NCI-H2227 treated with DMSO at 0.1 percent for 48 hours (cell line): ENCODE results near the gene CALD1.
"Not testable (repeated sequence)": the region's sequence is repeated elsewhere in the genome, so short reads cannot be mapped to it uniquely, and the experiment has no call there.

Experiments
- DNase-seq: peaks from one replicate; lab custom pipeline; 2025; lab: John Stamatoyannopoulos, UW

Gene CALD1

DNA sequence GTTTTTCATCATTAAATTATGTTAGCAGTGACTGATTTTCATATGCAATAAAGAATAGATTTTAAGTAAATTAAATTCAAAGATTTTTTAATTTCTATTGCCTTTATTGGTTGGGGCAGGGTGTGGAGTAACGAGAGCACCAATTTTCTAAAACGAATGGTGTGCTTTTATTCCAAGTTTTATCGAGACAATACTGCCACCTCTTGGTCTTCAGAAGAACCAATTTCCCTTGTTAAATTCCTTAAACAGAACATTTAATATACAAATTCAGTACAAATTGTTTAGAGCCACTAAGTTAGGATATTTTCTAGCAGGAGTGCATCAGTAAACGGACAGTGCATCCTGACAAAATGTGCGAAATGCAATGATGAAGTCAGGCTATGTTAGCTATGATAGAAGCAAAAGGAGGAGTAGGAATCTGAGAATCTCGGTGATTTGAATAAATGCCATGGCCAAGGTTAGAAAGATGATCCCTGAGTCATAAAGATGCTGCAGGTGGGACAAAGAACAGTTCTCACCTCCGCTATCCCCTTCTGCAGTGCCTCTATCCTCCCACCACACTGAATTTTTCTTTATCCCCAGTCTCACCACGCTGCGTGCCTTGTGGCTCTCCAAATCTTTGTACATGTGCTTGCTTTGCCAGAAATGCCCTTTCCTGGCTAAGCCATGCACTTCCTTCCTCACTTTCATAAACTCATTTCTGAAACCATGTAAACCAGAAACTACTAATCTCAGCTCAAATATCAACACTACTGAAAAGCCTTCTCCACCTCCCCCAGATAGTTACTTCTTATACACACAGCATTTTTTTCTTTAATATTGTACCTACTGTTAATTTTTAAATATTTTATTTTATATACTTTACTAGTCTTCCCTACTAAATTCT, 175.0 kb downstream of the CALD1 start:
- DNase-seq, result peak; percentile 51

DNA sequence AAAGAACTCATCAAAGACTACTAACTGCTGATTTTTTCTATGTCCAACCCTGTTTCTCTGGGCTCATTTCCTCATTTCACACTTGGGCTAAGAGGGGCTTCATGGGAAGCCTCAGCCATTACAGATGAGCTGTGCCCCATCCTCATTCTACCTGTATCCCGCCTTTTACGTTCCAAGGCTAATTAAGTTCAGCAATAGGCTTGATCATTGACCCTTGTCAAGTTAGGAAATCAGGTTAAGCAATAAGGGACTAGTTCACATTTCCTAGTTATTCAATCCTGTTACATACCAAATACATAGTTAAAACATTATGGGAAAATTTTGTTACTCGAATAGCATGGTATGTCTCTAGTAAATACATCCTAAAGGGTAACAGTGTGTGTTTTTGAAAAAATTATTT, 177.6 kb downstream of the CALD1 start:
- DNase-seq, result no peak

DNA sequence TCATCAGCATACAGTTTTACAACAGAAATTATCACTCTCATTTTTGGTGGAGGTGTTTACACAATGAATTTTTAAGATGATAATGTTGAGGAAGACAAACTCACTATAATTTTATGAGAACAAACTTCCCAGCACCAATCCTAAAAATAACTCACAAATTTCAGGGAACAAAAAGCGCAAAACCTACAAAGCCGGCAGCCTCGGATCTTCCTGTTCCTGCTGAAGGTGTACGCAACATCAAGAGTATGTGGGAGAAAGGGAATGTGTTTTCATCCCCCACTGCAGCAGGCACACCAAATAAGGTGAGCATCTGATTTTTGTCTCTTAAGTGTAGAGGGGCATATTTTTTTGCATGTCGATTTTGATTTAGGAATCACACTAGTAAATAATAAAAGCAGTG, 180.4 kb downstream of the CALD1 start:
- DNase-seq, result no peak

DNA sequence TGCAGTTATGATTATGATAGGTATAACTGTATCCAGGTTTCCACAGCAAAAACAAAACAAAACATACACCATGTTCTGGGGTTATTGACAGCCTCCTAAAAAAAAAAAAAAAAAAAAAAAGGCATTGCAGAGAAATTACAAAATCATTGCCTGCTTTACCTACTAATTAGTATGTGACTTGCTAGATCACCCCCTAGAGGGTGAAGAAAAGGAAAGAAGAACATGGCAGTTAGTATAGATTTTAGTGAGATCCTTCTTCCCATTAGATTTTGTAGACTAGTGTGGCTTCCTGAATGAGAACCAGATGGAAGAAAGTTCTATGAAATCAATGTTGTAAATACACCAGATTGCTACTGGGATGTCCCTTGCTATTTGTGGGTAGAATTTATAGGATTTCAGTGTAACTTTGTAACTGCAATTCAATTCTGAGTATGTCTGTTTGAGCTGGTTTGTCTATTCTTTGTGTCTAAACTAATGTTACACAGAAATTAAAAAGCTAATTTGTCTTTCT, 182.9 kb downstream of the CALD1 start:
- no peak for DNase-seq

DNA sequence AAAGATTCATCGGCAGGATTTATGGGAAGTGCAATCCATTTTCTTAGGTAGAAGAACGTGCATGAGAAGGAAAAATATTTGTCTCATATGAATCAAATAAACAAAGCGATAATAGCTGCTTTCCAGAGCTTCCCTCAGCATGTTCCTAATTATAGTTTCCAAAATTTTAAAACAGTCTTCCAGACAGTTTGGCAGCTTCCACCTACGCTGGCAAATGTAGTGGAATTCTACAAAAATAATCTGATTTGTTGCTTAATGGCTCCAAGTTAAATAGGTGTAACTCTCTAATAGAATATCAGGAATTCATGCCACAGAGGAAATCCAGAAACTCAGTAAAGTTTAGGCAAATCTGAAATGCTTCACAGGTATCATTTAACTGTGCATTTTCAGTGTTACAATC, 183.6 kb downstream of the CALD1 start:
- DNase-seq, result no peak

GRCh38 chr7:134966691-134967090, 187.3 kb downstream of the CALD1 start:
- no peak for DNase-seq

DNA sequence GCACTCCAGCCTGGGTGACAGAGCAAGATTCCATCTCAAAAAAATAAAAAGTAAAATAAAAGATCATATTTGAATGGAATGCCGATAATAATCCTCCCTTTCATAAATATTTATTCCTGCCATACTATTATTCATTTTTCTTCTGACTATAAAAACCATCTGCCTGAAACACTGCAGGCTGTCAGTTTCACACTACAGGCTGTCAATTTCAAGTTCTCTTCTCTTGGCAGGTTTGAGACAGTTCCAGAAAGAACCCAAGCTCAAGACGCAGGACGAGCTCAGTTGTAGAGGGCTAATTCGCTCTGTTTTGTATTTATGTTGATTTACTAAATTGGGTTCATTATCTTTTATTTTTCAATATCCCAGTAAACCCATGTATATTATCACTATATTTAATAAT, 188.7 kb downstream of the CALD1 start:
- no peak for DNase-seq

- DNase-seq, result not testable (repeated sequence)
Measured at GRCh38 chr7:134981645-134982044, 202.2 kb downstream of the CALD1 start.

DNA sequence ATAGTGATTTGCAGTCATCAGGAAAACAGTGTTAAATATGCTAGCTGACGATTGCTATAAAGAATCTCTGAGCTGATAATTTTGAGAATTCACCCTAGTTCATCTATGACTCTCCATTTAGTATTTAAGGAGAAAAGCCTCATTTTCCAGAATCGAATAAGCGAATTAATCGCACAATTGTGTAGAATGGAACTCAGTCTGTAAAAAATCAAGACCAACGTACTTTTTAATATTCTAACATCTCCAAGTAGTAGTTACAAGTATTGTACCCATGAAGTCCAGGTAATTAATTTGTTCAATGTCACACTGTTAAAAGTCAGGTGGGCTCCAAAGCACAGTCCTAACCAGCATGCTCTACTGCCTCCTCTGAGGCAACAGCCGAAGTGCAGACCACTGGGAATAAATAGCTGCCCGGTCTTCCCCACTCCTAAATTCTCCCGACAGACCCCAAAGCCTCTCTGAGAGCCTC, 206.5 kb downstream of the CALD1 start:
- no peak for DNase-seq

DNA sequence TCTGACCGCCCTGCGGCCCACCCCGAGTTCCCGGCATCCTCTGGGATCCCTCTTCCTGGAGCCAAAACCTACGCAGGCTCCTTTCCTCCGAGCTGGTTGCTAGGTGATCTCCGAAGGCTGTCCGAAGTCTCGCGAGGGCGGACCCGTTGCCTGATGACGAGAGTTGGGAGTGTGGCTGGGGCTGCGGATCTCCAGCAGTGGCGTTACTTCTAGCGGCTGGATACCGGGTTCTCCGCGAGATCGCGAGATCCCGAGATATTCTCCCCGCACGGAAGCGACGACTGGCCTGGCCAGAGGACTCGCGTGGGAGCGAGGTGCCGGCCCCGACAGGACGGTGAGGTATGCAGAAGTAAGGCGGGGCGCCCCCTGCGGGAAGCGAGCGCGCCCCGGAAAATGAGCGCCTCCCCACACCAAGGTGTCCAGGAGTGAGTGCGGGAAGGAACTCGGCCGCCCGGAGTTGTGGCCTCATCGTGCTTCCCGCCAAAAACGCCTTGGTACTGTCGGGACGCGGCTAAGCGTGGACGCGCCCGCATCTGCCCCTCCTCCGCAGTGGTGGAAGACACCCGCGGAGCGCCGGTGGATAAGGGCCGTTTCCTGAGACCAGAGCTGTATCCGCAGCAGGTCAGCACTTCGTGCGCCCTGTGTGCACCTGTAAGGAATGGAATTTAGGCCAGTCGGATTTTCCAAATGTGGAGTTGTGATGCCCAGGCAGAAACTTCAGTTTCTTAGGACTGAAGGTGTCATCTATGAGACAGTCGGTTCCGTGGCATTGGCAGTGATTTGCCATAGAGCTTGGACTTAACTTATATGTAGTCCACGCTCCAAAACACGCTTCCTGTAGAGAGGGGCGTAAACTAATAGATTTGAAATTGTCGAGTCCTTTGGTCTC, 207.2 kb downstream of the CALD1 start, which contains the start of gene AGBL3:
AGBL3 (plus strand) TSS at position 146 of the 889 bp plus-strand sequence. CDS start 1,426 bp downstream, outside the sequence.
- peak; percentile 98 for DNase-seq

DNA sequence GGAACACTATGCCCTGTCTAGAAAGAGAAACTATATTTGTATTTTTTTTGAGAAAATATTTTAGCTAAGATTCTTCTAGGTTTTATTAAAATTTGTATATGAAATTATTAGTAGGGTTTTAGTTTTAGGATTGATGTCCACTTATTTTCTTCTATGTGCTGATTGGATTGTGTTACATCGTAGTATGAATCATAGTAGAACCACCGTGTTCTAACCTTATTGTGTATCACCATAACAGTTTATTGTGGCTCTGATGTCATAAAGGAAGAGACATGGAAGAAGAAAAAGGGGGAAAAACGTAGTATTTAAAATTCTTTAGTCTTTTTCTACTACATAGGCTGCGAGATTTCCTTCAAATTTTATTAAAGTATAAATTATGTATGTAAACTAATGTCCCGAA, 208.7 kb downstream of the CALD1 start:
- DNase-seq, result no peak

DNA sequence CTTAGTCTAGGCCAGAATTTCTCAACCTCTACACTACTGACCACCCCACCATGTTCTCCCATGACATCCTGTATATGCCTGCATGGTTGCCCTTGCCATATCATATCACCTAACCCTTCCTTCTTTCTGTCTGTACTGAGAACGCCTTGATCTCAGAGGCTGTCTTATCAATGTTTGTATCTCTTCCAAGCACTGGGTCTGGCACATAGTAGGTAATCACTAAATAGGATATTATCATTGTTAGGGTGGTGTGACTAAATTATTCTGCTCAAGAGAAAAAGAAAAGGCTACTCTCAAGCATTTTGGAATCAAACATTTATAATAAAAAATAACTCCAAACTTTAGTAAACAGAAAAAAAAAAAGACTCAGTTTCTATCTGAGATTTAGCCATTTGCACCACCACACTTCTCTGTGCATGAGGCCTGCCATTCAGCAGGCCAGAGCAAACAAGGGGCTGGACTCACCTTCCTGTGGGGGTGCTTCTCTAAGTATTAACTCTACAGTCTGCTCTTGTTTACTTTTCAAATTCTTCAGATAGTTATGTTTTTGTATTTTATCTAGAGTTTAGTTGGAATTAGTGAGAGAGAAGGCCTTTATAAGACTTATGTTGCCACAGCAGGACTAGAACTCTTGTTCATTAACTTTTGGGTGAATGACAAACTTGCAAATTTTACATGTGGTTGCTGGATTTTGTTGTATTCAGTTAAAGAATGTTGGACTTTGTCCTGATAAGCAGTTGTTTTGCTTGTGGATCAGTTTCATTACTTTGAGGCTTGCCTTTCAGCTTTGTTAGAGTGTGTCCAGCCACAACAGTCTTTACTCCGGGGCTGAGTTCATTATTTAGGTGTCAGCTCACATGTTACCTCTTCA, 212.3 kb downstream of the CALD1 start:
- no peak for DNase-seq

GRCh38 chr7:134992626-134993179, 213.3 kb downstream of the CALD1 start:
- no peak for DNase-seq

- no peak for DNase-seq
Measured at GRCh38 chr7:134993877-134994456, 214.5 kb downstream of the CALD1 start.

- no peak for DNase-seq
Measured at GRCh38 chr7:134995239-134996096, 216.0 kb downstream of the CALD1 start.

- no peak for DNase-seq
Measured at GRCh38 chr7:134996097-134996550, 216.7 kb downstream of the CALD1 start.

DNA sequence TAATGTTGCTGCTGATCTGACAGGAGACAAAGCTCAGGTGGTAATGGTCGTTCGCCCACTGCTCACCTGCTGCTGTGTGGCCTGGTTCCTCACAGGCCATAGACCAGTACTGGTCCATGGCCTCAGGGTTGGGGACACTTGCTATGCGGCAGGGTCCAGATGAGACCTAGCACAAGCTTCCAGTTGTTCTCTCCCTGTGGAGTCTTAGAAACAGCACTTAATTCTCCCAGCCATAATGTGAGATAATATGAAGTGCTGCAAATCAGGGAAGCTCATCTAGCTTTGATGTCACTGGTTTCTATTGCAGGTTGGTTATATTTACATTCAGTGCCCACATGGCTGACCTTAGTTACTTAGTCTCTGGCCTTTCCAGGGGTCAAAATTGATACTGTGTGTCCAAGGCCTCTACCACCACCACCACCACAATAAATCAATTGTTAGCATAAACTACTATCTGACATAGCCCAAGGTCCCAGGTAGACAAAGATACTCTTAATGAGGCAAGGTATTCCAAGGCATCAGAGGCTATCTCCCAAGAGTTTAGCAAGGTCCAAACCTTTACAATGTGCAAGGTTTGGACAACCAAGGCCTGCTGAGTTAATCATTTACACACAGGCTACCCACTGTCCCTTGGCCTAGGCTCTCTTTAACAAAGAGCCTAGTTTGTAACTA, 217.9 kb downstream of the CALD1 start:
- DNase-seq, result no peak

- DNase-seq, result no peak
Measured at GRCh38 chr7:134999136-134999535, 219.7 kb downstream of the CALD1 start.
